HG02884 (cell line): ENCODE results near the gene ARHGAP25.

Experiments used
- ATAC-seq: cut with Tn5 transposase; IDR thresholded peaks from one replicate; pipeline ENCODE4 v1.9.1; 2021; ENCODE audit warnings: mild to moderate bottlenecking, moderate library complexity; ENCODE audit not compliant: unreplicated experiment

Gene ARHGAP25, protein sequence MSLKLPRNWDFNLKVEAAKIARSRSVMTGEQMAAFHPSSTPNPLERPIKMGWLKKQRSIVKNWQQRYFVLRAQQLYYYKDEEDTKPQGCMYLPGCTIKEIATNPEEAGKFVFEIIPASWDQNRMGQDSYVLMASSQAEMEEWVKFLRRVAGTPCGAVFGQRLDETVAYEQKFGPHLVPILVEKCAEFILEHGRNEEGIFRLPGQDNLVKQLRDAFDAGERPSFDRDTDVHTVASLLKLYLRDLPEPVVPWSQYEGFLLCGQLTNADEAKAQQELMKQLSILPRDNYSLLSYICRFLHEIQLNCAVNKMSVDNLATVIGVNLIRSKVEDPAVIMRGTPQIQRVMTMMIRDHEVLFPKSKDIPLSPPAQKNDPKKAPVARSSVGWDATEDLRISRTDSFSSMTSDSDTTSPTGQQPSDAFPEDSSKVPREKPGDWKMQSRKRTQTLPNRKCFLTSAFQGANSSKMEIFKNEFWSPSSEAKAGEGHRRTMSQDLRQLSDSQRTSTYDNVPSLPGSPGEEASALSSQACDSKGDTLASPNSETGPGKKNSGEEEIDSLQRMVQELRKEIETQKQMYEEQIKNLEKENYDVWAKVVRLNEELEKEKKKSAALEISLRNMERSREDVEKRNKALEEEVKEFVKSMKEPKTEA

DNA sequence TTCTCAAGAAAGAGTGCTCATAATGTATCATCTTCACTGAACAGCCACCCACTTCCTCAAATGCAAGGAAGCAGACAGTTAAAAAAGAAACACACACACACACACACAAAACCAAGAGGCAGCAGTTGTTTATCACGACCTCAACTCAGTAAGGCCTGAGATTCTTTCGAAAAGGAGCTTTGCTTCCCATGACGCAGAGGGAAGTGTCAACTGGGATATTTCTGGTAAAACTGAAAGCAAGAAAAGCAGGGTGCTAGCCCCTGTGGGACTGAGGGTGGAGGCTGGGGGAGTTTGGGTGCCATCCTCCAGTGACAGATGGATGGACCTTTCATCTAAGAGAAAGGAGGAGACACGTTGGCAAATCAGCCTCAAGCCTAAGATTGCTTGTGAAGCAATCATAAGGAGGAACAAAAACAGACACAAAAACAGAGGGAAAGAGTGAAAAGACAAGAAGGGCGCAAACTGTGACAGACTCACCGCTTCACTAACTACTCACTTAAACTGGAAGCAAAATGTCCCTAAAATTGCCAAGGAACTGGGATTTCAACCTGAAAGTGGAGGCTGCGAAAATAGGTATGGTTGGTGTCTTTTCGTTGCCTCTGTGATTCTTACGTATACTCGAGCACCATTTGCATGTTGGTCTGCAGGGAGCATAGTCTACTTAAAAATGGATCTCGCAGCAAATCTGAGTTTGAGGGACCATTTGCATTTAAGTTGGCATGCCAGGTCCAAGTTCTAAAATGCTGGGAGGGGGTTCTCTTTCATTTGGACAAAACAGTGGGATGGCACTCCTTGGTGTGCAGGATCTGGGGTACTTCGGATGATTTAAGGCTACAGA, at the start of gene ARHGAP25:
ARHGAP25 (plus strand) TSS at position 124 of the 838 bp plus-strand sequence; CDS start at position 513, 389 bp downstream.
- ATAC-seq = no peak

DNA sequence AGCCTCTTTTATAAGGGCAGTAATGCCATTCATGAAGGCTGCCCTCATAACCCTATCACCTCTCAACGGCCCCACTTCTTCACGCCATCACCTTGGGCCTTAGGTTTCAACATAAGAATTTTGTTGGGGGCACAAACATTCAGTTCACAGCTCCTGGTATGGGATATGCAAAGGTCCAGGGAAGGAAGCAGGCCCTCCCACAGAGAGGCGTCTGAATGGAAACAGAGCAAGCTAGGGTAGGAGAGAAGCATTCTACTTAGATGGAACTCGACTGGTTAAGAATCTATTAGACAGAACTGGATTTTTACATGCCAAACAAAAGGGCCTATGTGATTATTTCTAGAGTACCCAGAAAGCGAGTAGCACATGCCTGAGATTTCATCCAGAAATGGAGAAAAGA, 48.4 kb upstream of the ARHGAP25 start:
- ATAC-seq = no peak

GRCh38 chr2:68687018-68687417, 47.6 kb upstream of the ARHGAP25 start:
- ATAC-seq = no peak

- peak; percentile 91 for ATAC-seq
Measured at GRCh38 chr2:68689553-68690537, 44.8 kb upstream of the ARHGAP25 start.

DNA sequence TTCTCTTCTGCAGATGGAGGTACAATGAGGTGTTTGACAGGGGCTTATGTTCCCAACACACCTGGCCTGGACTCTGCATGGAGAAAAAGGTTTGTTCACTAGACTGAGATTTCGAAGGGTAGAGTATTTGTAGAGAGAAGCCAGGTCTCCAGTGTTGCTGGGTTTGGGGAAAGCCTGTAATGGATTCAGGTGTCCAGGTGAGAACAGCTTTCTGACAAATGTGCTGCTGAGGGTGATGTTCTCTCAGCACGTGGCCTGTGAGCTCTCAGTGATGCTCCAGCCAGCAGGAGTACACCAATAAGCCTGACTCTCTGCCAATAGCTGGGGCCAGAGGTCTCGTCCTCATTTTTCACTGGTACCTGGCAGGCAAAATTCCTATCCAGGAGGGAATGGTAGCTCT, 43.8 kb upstream of the ARHGAP25 start:
- ATAC-seq = no peak

DNA sequence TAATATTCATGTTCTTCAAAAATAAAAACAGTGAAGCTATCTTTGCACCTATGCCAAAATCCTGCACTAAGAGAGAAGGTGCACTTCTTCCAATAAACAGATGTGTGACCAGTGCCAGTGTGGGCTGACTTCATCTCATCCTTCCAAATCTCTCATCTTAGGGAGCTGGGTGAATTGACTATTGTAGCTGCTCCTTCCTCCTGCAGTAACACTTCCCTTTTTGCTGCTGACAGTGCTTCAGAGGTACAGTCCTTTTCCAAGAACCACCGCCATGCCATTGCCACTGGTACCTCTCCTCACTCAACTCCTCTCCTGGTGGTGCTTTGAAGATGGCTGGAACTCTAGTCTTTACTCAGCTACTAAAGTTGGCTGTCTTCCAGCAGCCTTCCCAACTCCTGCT, 42.1 kb upstream of the ARHGAP25 start:
- no peak for ATAC-seq

DNA sequence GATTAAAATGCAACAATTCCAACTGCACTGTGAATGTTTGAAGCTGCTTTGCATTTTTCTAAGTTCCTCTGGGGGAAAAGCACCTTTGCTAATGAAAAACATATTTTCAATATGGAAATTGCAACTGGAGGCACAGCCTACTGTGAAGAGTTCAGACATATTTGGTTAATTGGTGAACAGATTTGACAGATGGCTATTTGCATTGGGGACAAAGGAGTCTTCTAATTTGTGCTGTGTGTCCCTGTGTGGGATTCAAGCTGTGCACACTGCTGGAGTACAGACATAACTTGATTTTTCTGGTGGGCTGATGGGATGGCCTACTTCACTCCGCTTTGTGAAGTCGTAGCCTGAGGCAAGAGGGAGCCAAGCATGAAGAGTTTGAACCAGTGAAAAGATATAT, 40.7 kb upstream of the ARHGAP25 start:
- no peak for ATAC-seq

DNA sequence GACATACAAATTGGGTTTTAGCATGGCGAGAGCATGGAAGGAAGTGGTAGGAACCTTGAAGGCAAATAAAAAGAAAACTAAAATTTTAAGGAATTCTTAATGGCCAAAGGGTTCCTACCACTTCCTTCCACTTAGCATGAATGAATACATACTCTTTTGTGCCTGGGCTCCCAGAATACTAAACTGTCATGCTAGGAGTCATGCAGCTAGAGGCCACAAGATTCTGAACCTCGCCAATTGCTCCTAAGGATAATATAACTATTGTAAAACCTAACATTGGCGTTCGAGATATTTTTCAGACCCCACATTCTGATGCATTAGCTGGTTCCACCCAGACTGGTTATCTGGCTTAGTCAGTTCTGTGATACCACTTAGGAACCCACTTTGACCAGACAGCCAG, 38.6 kb upstream of the ARHGAP25 start:
- ATAC-seq = no peak

DNA sequence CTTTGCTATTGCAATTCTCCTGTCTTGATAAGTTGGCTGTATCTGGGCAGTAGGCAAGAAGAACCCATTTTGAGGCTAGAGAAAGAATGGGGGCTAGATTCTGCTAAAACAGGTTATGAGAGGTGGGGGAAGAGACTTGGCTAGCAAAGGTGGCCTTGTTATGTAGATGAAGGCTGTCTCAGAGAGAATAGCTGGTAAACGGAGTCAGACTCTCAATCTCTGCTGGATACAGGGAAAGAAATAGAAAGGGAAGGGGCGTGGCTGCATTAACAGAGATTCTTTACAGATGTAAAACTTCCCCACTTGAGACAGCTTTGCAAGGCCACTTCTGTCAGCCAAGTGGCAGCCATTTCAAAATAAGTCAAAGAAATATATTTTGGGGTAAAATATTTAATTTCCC, 38.1 kb upstream of the ARHGAP25 start:
- no peak for ATAC-seq

DNA sequence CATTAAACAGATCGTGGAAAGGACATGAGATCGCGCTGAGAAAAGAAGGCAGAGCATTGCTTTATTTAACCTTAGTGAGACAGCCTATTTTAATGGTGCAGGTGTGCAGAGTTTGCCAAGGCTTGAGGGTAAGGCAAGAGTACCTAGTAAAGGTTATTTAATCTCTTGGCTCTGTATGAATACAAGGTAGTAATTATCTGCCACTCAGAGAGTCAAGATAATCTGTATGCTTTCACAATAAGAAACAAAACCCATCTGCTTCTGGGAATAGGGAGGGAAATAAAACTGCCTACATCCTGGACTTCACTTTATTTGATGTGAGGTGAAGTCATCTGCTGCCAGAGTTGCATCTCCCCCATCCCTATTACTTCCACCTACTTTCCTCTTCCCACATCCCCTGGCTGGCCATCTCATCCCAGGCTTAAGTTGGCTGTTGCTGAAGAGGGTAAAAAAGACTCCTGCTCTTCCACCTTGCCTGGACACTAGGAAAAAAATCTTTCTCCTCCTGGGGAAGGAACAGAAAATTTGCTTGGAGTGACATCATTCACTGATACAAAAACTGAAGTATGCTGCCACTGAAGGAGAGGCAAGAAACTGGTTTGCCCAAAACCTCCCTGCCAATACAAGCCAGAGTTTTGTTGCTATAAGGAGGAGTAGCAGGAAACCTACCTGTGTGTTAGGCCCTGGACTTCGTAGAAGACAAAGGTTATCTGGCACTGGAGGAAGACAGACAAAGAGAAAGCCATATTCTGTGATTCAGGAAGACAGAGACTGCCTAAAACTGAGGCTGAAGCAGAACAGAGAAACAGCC, 35.8 kb upstream of the ARHGAP25 start:
- ATAC-seq = no peak

- no peak for ATAC-seq
Measured at GRCh38 chr2:68700560-68700959, 34.1 kb upstream of the ARHGAP25 start.

GRCh38 chr2:68706637-68707036, 28.0 kb upstream of the ARHGAP25 start:
- no peak for ATAC-seq

- no peak for ATAC-seq
Measured at GRCh38 chr2:68708629-68709028, 26.0 kb upstream of the ARHGAP25 start.

DNA sequence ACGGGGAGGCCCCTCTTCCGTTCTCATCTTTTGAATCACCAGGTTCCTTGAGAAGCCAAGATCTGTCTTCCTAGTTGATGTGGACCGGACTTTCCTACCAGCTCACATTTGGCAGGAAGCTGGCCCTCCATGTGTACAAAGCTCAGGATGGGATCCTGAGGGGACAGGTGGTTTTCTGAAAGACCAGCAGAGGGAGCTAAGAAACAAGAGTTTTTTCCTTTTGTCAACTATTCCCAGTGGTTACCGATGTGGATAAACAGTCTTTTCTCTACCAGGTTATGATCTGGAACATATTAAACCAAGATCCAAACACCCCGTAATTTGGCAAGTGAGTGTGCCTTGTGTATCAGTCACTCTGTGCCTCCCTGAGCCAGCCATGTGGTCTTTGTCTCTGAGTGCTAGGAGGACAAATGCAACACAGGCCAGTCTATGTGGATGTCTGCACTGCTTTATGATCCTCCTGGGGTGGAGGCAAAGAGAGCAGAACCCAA, 25.1 kb upstream of the ARHGAP25 start:
- ATAC-seq = no peak

- no peak for ATAC-seq
Measured at GRCh38 chr2:68710336-68710735, 24.3 kb upstream of the ARHGAP25 start.

DNA sequence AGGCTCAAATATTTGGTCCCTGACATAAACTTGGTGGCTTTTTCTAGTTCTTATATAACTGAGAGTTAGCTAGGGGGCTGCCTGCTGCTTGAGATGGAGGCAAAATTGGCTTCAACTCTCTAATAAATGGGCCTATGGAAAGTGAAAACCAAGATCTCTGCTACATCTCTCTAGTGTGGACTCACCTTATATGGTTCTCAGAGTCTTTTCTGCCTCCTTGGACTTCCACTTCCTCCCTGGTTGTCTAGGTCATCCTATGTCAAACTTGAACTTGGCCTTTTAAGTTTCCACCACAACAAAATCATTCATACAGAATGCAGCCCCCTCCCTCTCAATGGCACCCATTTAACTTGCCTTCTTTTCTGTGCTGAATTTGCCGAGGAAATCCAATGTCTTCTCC, 23.9 kb upstream of the ARHGAP25 start:
- no peak for ATAC-seq

GRCh38 chr2:68714866-68715265, 19.7 kb upstream of the ARHGAP25 start:
- peak; percentile 75 for ATAC-seq

GRCh38 chr2:68715353-68716041, 19.1 kb upstream of the ARHGAP25 start:
- ATAC-seq = no peak
